Ectodermal cell (in vitro differentiated cells): Measurements from ENCODE around the gene CLDN7.

Source experiments
- H3K27ac ChIP-seq: 2 replicates; pipeline ENCODE4 v1.7.0; 2013; ENCODE audit warnings: mild to moderate bottlenecking, low read depth, low read length; ENCODE audit not compliant: insufficient read depth, poor library complexity, severe bottlenecking
- H3K27me3 ChIP-seq: 2 replicates; pipeline ENCODE4 v1.7.0; 2013; ENCODE audit warnings: mild to moderate bottlenecking, low read length; ENCODE audit not compliant: insufficient read depth, control insufficient read depth, poor library complexity, severe bottlenecking
- H3K36me3 ChIP-seq: one replicate; pipeline ENCODE4 v1.7.0; 2013; ENCODE audit warnings: low read length; ENCODE audit not compliant: control insufficient read depth, insufficient read depth
- H3K4me1 ChIP-seq: one replicate; pipeline ENCODE4 v1.7.0; 2013; ENCODE audit warnings: low read length; ENCODE audit not compliant: control insufficient read depth, insufficient read depth
- H3K4me3 ChIP-seq: 2 replicates; pipeline ENCODE4 v1.7.0; 2013; ENCODE audit warnings: low read depth, low read length, control low read depth; ENCODE audit not compliant: insufficient read depth
- H3K9me3 ChIP-seq: 2 replicates; pipeline ENCODE4 v1.7.0; 2013; ENCODE audit warnings: mild to moderate bottlenecking, low read length, moderate library complexity; ENCODE audit not compliant: control insufficient read depth
- WGBS, 2 experiments: methylation state at CpG; one replicate each; pipeline ENCODE4 v1.1.7; 2013; ENCODE audit warnings: missing lambda C conversion rate in 2 of 2; 5-methylcytosine and 5-hydroxymethylcytosine counted together

Gene CLDN7

DNA sequence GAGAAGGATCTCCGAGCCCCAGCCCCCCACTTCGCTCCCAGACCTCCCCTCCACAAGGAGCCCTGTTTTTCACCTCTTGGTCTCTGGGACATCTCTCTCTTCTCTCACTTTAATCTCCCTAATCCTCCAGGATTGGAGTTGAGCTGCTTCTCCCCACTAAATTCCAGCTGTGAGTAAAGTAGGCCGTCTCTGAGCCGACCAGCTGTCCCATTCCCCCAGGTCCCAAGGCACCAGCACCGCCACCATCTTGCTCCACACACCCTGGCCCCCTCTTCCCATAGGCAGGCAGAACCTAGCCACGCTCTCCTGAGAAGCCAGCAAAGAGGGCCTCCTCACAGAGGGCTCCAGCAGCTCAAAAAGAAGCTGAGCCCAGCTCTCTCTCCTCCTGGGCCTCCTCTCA lies 43.5 kb downstream of the CLDN7 start:
- peak overlapping the region; percentile 75 for H3K27ac ChIP-seq
- no peaks in the 10 kb centered on the region for H3K9me3 ChIP-seq
- peaks cover 36% of the 10 kb centered on the region for H3K4me1 ChIP-seq
- 66 to 79% methylated on average over 6 of the region's 6 CpGs for WGBS, 2 experiments
- H3K4me3 ChIP-seq = peak overlapping the region; percentile 11
- peaks cover 17% of the 10 kb centered on the region for H3K36me3 ChIP-seq
- H3K27me3 ChIP-seq = no peaks in the 10 kb centered on the region

DNA sequence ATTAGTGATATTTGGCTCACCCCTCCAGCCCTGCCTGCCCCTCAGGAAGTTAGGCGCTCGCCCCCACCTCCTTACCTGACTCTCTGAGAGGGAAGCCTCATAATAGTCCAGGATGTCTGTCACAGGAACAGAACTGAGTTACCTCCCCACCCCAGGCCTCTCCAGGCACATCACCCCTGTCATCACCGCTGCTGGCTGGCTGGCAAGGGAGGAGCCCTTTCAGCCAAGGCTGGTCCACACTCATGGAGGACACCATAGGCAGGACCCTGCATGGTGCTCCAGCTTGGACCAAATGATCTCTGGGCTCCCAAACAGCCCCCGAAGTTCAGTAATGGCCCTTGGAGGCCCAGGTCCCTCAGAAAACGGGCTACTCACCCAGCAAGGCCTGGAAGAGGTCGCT lies 44.1 kb downstream of the CLDN7 start:
- H3K9me3 ChIP-seq = no peaks in the 10 kb centered on the region
- H3K4me1 ChIP-seq = peaks cover 41% of the 10 kb centered on the region
- peak overlapping the region; percentile 19 for H3K27ac ChIP-seq
- no peaks in the 10 kb centered on the region for H3K27me3 ChIP-seq
- peak overlapping the region; percentile 56 for H3K4me3 ChIP-seq
- H3K36me3 ChIP-seq = peaks cover 11% of the 10 kb centered on the region
- WGBS, 2 experiments = 81 to 84% methylated on average over 6 of the region's 6 CpGs

DNA sequence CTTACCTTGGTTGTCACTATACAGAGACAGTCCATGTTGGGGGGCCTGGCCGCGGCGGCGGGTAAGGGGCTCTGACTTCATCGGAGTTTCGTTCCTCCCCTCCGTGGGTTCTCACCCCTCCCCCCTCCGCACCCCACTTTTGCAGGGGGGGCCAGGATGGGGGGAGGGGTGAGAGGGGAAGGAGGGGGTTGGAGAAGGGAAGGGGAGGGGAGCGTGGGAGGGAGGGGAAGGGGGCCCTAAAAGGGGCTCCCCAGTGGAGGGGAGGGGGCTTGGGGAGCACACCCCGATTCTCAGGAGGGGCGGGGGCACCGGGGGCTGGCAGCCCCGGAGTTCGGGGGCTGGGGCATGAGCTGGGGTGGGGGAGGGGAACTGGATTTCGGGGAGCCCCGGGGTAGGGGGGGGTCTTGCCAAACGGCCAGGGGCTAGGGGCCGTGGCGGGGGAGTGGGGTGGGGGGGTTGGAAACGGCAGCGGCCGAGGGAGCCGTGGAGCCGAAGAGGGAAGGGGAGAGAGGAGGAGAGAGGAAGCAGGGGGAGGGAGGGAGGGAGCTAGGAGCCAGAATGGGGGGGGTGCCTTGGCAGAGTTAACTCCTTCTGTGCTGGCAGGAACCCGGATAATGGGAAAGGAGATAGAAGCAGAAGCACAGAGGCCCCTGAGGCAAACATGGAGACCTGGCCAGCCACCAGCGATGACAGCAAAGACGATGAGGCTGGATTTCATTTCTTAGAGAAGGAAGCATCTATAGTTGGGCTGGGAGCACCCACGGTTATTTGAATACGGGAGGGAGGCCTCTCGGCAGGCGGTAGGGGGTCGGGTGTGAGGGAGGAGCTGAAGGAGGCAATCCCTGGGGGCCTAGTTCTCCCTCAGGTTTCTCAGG lies 44.9 kb downstream of the CLDN7 start:
- Histone ChIP-seq H3K36me3 (peaks cover 3% of the 10 kb centered on the region), H3K27me3 (no peaks in the 10 kb centered on the region), H3K4me1 (peaks cover 42% of the 10 kb centered on the region), H3K4me3 (peak overlapping the region; percentile 56), H3K27ac (no peak overlapping the region), H3K9me3 (no peaks in the 10 kb centered on the region)
- 4% methylated on average over 19 to 30 of the region's 32 CpGs for WGBS, 2 experiments

DNA sequence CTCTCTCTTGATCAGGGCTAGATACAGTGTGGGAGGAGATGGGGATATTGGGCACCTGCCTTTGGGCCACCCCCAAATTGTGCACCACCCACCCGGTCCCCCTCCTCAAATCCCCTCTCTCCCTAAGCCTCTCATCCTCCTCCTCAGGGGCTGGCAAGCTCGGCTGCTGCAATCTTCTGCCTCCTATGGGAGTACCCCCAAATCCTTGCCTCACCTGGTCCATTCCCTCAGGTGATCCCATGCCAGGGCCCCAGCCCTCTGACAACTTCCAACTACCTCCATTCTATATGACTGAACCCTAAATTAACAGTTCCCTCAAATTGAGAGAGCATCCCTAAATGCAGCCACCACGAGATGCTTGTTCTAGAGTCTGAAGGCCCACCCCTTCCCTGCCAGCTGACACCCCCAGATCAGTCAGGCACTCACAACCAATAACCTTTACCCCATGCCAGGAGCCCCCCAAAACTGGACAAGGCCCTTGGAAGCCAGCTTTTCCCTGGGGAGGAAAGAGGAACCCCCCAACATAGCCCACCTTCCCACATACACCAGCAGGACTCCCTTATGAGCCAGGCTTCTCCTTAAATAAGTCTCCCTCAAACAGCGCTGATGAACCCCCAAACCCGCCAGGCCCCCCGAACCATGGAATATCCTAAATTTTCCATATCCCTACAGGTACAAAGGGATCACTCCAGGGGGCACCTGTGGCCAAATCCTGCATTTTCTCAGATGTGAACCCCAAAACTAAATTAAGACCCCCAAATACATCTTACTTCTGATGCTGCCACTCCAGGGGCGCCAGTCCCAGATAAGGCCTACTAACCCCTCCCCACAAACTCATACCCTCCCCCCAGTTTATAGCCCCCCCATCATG lies 45.8 kb downstream of the CLDN7 start:
- peaks cover 48% of the 10 kb centered on the region for H3K4me1 ChIP-seq
- WGBS, 2 experiments = 13 to 18% methylated on average over 7 of the region's 7 CpGs
- H3K36me3 ChIP-seq = no peaks in the 10 kb centered on the region
- no peaks in the 10 kb centered on the region for H3K27me3 ChIP-seq
- no peak overlapping the region for H3K27ac ChIP-seq
- peak overlapping the region; percentile 56 for H3K4me3 ChIP-seq
- H3K9me3 ChIP-seq = no peaks in the 10 kb centered on the region

DNA sequence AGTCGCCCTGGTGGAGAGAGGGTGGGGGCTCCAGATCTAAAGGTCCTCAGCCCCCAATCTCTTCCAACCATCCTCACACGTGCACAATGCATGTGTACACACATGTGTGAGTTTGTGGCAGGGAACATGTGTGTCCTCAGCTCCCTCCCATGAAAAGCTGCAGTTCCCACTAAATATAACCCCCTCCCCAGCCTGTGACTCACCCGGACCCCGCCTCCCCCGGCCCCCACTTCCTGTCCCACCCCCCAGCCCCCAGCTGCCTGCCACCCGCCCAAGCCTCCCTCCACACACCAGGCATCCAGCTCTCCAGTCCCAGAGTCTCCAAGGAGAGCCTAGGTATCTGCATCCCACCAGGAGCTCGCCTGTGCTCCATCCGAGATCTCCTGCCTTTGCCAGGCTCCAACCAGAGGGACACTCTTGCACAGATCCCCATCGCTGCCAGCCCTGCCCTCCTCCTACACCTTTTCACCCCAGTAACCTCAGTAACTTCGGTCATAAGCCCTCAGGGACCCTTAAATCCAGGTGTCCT lies 46.6 kb downstream of the CLDN7 start:
- H3K9me3 ChIP-seq = no peaks in the 10 kb centered on the region
- WGBS, 2 experiments = 7% methylated on average over 7 to 9 of the region's 10 CpGs
- H3K36me3 ChIP-seq = no peaks in the 10 kb centered on the region
- no peaks in the 10 kb centered on the region for H3K27me3 ChIP-seq
- peaks cover 53% of the 10 kb centered on the region for H3K4me1 ChIP-seq
- peak overlapping the region; percentile 92 for H3K27ac ChIP-seq
- H3K4me3 ChIP-seq = peak overlapping the region; percentile 56

DNA sequence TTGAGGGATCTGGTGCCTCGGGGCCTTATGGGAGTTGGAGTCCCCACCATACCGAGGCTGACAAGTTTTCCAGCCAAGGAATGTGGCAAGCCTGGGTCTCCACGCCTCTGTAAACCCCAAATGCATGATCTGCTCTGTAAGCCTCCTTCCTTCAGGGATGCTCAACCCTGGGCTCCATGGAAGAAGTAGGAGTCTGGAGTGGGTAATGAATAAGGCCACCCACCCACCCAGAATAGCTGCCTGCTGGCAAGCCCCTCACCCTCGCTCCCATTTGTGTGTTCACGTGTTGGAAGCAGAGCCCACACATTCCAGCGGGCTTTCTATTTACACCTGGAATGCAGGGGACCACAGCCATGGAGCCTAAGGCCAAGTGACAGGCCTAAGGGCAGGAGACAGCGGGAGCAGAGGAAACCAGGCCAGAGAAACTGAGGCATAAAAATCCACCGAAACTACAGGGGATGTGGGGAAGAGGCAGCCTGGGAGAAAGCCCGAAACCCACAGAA lies 47.1 kb downstream of the CLDN7 start:
- H3K4me3 ChIP-seq = peak overlapping the region; percentile 44
- 5 to 8% methylated on average over 9 of the region's 9 CpGs for WGBS, 2 experiments

DNA sequence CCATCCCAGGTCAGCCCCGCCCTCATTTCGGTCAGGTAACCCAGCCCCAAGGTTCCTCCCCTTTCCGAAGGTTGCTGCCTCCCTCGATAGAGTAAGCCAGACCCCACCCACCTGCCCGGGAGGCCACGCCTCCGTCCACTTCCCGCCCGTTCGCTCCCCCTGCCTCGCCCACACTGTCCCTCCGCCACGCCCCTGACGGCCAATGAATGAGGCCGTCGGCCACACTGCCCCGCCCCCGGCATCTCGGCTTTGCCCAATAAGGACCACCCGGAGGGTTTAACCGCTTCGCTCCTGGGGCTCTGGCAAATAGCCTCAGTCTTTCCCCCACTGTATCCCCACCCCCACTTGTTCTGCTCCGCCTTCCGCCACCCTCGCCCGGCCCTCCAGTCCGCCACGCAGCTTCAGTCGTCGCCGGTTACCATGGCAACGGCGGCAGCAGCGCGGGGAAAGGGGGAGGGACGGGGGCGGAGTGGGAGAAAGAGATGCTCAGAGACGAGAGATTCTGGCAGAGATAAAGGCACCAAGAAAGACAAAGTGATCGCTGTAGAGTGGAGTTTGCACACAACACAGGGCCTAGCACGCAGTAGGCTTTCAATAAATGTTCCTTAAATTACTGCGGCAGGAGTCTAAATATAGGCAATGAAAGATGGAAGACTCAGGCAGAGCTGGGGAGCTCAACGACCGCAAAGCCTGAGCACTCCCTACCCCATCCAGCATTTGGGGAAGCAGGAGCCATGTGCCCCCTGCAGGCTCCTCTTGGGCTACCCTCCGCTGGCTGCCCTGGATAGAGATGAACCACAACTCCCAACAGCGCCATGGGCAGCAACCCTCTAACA lies 47.8 kb downstream of the CLDN7 start:
- H3K27me3 ChIP-seq = no peaks in the 10 kb centered on the region
- peak overlapping the region; percentile 44 for H3K4me3 ChIP-seq
- no peaks in the 10 kb centered on the region for H3K36me3 ChIP-seq
- 0% methylated on average over 45 of the region's 45 CpGs for WGBS, 2 experiments
- H3K4me1 ChIP-seq = peaks cover 64% of the 10 kb centered on the region
- peak overlapping the region; percentile 95 for H3K27ac ChIP-seq
- no peaks in the 10 kb centered on the region for H3K9me3 ChIP-seq

More for the DNA sequence above, 47.1 kb downstream of the CLDN7 start:
- Histone ChIP-seq H3K27ac (peak overlapping the region; percentile 92), H3K4me1 (peaks cover 58% of the 10 kb centered on the region), H3K27me3 (no peaks in the 10 kb centered on the region), H3K36me3 (no peaks in the 10 kb centered on the region), H3K9me3 (no peaks in the 10 kb centered on the region)

DNA sequence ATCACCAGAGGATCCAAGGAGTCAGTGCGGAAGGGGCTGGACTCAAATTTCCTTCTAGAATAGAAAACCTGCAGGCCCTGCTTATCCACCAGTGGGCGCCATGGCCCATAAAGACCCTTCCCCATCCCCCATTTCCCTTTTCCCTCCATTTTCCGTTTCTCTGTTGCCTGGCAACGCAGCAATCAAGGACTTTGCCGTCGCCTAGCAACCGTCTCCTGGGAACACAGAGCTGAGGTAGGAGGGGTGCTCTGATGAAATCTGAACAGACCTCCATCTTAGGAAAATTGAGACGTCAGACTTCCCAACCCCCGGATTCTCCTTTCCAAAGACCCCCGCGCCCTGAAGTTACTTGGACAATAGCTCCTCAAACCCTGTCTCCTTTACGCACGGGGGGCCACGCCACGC lies 48.4 kb downstream of the CLDN7 start:
- no peaks in the 10 kb centered on the region for H3K27me3 ChIP-seq
- no peaks in the 10 kb centered on the region for H3K9me3 ChIP-seq
- peaks cover 64% of the 10 kb centered on the region for H3K4me1 ChIP-seq
- peak overlapping the region; percentile 95 for H3K27ac ChIP-seq
- peak overlapping the region; percentile 37 for H3K4me3 ChIP-seq
- 0 to 1% methylated on average over 15 of the region's 15 CpGs for WGBS, 2 experiments
- no peaks in the 10 kb centered on the region for H3K36me3 ChIP-seq

DNA sequence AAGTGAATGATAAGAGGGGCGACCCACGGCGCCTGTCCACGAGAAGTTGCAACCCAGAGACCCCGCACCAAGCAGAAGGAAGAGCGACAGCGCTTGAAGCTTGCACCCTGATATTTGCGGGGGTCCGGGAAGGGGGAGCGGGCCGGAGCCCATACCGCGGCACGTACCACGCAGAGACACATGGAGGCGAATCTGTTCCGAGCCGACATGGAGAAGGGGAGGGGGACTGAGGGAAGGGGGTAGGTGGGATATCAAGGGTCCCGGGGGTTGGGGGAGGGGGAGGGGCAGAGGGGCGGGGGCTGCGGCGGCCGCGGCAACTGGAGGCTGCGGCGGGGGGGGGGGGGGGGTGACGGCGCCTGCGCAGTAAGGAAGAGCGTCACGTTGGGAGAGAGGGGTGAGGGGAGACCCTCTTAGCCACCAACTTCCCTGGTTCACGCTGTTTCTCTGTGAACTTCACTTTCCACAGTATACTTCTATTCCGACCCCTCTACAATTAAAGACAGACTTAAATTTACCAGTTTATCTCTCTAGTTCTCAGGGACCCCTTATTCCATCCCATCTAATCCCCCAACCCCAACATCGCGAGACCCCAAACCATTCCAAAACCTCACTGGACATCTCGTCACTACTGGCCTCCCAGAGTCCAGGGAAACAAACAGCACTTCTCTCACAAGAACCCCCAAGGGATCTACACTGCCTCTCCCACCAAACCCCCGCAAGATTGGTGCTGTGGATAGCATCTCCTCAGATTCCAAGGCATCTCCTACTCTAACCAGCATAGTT lies 50.6 kb downstream of the CLDN7 start:
- Histone ChIP-seq H3K4me3 (peak overlapping the region; percentile 40), H3K27ac (peak overlapping the region; percentile 20), H3K36me3 (no peaks in the 10 kb centered on the region), H3K9me3 (no peaks in the 10 kb centered on the region), H3K4me1 (peaks cover 71% of the 10 kb centered on the region), H3K27me3 (no peaks in the 10 kb centered on the region)
- WGBS, 2 experiments = 11 to 14% methylated on average over 34 to 35 of the region's 37 CpGs
